Stimulated activated CD4-positive, alpha-beta T cell treated with anti-CD3 and anti-CD28 coated beads, Interleukin-1b, Interleukin-23, amount 100 ng/mL, for 1 hour (primary cell): ENCODE results near the gene MAG.

Experiments
- DNase-seq, 2 donors: peaks; one replicate each; pipeline ENCODE4 v3.0.0-alpha.2; 2020; ENCODE audit warnings: low read depth in 2 of 2

MAG gene

DNA sequence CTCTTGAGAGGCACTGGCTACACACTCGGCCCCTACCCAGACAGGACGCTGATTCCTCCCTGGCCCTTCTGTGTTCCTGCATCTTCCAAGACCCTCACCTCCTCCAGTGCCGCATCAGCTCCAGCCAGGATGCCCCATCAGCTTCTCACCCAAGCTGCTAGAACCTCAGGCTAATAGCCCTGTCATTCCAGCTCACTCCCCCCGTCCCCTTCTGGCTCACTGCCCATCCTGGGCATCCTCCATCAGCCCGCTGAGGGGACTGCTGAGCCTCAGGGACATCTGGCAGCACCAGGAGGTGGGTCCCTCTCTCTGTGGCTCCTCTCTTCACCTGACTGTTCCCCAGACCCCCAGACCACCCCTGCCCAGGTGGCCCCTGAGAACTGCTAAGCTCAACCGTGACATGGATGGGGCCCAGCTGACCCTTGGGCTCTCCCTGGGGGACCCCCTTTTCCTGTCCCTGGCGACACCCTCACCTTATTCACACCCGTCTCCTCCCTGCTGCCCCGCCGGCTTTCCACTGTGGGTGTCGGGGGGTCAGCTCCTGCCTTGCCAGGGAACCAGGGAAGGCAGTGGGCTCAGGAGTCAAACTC lies 71.1 kb downstream of the MAG start:
- DNase-seq = no peak
